HG03039 (cell line): Measurements from ENCODE around the gene CHID1.

ENCODE experiments used
- ATAC-seq: cut with Tn5 transposase; IDR thresholded peaks from one replicate; pipeline ENCODE4 v1.9.1; 2021; ENCODE audit warnings: mild to moderate bottlenecking, moderate library complexity; ENCODE audit not compliant: unreplicated experiment

CHID1 gene

DNA sequence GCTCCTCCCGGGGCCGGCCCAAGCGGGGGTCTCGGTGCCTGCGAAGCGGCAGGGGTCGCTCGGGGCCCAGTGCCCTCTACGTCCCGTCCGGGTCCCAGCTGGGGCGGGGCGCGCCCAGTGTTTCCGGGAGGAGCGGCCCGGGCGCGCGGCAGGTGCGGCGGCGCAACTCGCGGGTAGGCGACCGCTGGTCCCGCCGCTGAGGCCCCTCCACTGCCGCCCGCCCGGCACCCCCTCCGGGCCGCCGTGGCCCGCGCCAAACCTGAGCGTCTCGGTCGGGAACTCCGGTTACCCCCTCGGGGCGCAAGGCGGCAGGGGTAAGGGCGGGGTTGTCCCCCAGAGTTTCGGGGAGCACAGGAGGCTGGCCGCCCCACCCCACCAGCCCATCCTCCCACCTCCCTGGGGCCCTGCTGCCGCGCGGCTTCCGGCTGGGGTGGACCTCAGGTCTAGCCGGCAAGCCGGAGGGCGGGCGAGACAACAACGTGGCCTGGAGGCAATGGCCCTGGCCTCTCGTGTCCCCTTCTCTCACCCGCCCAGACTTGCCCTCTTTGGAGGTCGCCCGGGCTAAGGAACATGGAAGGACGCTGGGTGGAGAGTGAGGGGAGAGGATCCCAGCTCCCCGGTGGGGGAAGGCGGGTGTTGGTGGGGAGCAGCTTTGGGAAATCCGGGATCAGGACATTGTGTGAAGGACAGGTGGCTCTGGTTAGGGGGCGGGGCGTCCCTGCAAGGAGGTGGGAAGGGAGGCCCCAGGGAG lies 83.3 kb downstream of the CHID1 start:
- ATAC-seq = no peak

DNA sequence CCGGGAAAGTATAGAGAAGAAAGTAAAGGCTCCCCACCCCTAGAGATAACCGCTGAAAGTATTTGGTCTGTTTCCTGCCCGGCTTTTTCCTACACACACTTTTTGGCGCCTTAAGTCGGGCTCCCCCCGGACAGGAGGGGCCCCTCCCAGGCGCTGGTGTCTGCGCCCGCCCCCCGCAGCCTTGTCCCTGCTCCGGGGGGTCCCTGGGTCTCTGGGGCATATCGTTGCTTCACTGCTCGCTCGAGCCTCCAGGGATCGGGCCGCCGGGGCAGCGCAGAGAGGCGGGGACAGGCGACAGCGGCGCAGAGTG lies 83.8 kb downstream of the CHID1 start:
- no peak for ATAC-seq

DNA sequence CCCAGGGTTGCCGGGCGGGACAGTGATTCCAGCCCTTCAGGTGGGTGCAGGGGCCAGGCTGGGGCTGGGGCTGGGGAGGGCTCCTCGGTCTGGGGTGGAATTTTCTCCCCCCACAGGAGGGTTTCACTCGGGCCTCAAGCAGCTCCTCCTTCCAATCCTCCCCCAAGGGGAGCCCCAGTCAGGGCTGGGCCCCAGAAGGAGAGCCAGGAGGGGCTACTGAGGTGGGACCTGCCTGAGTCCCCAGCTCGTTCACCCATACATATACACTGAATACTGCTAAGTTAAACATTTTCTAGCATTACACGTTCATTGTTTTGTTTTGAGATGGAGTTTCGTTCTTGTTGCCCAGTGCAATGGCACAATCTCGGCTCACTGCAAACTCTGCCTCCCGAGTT lies 84.4 kb downstream of the CHID1 start:
- ATAC-seq = no peak

DNA sequence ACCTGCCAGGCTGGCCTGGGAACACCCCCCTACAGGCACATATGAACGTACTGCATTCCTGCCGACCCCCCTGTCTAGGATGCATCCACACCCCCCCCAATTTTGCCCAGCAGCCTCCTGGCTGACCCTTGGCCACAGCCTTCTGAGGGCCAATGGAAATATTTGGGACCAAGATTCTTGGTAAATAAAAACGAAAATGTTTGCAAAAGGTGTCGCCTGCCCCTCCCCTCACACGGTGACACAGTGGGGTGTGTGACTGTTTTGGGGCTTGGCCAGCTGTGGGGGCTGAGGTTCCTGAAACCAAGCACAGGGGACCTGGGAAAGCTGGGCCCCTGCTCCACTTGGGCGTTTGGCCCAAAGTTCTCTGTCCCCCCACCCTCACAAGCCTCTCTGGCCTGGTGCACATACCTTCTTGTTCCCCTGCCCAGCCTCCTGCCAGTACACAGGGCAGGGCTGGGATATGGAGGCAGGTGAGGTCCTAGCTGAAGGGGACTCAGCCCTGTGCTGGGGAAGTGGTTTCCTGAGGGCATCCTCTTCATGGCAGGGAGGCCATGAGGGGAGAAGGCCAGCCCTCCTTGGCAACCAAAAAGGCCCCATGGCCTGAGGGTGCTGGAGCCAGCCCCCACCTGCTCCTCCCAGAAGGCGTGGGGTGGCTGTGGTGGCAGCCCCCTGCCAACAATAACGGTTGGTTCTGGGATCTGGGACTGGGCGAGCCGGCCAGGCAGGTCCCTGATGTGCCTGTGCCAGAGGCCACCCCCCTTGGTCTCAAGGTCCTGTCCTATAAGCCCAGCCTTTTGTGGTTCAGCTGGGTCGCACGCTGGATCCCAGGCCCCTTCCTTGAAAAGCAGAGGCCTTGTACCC lies 85.0 kb downstream of the CHID1 start:
- no peak for ATAC-seq

DNA sequence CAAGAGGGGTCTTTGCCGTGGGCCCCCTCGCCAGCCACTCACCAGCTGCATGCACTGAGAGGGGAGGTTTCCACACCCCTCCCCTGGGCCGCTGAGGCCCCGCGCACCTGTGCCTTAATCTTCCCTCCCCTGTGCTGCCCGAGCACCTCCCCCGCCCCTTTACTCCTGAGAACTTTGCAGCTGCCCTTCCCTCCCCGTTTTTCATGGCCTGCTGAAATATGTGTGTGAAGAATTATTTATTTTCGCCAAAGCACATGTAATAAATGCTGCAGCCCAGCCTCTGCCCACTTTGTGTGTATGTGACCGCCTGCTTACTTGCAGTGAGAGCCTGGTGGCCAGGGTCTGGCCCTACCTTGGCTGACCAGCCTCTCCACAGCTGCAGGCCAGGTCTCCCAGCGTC lies 85.7 kb downstream of the CHID1 start:
- no peak for ATAC-seq

DNA sequence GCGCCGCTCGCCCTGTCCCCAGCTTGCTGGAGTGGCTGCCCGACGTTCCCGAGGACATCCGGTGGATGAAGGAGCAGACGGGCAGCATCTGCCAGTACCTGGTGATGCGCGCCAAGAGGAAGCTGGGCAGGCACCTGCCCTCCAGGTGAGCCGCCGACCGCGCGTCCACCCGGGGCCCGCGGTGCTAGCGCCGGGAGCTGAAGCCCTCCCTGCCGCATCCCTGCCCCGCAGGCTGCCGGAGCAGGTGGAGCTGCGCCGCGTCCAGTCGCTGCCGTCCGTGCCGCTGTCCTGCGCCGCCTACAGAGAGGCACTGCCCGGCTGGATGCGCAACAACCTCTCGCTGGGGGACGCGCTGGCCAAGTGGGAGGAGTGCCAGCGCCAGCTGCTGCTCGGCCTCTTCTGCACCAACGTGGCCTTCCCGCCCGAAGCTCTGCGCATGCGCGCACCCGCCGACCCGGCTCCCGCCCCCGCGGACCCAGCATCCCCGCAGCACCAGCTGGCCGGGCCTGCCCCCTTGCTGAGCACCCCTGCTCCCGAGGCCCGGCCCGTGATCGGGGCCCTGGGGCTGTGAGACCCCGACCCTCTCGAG lies 86.2 kb downstream of the CHID1 start:
- ATAC-seq = no peak

DNA sequence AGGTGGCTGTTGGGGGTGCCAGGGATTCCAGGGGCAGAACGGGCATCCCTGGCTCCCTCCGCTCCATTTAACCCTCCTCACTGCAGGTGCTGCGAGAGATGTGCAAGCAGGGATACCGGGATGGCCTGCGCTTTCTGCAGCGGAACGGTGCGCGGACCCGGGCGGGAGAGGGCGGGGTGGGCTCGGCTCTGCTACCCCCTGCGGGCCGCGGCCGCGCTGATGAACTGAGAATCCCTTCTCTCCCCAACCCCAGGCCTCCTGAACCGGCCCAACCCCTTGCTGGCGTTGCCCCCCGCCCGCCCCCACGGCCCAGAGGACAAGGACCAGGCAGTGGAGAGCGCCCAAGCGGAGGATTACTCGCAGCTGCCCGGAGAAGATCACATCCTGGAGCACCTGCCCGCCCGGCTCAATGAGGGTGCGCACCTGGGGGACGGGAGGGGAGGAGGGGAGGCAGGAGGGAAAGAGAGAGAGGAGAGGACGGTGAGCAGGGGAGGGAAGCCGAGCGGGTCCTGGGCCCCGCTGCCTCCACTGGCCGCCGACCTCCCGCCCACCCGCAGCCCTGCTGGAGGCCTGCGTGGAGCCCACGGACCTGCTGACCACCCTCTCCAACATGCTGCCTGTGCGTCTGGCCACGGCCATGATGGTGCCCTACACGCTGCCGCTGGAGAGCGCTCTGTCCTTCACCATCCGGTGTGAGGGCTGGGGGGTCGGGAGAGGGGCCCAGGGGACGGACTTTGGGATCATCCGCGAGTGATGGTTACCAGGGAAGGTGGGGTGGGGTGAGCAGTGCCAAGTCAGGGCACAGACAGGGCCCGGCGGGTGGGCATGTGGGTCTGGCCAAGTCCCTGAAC lies 86.9 kb downstream of the CHID1 start:
- ATAC-seq = no peak

DNA sequence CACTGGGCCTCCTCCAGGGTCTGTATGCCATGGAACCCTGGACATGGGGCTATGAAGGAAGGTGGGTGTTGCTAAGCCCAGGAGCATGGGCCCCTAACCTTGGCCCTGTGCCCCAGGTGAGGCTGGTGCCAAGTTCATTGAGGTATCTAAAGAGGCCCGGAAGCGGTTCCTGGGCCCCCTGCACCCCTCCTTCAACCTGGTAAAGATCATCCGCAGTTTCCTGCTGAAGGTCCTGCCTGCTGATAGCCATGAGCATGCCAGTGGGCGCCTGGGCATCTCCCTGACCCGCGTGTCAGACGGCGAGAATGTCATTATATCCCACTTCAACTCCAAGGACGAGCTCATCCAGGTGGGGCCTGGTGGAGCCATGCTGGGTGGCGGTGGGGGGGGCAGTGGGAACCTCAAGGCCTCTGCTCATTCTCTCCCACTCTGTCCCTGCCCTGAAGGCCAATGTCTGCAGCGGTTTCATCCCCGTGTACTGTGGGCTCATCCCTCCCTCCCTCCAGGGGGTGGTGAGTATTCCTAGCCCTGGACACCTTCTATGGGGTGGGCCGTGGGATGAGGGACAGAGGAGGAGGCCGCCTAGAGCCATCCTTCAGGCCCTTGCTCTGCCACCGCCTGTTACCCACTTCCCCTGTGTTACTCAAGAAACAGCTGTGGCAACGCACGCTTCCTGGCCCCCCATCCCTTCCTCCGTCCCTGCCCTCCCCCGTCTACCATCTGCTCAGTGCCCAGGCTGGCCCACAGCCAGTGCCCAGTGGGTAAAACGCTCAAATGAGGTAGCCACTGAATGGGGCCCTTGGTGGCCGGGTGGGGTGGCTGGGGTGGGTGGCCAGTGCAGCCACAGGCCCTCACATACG lies 88.9 kb downstream of the CHID1 start:
- ATAC-seq = no peak

DNA sequence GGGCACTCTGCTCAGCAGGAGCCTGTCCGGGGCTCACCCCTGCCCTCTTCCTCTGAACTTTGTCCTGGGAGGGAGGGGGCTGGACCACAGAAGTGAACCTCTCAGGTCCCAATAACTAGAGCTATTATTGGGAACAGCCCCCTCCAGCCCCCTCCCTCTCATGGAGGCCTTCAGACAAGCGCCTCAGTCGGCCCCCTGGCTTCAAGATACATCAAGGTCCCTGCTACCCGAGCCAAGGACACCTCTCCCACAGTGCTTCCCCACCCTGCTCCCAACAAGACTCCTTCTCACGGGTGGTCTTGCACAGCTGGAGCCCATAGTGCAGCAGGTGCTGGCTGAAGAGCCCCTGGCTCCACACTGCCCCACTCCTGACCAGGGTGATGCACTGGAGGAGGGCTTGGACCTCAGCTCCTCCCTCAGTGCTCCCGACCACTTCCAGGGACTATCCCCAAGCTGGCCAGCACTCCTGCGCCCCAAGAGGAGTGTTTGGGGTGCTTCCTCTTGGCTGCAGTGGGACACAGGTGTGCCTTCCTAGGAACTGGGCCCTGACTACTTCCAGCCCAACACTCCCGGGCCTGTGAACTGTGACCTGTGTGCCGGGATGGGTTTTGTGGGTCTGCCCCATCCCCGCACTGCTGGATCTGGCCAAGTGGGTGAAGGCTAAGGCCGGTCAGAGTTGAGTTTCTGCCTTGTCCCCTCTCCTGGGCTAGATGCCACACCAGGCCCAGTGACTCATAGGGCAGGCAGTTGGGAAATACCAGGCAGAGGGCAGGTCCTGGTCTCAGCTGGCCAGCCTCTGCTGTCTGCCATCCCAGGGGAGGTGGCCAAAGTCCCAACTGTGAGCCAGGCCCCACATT lies 89.7 kb downstream of the CHID1 start:
- ATAC-seq = no peak

DNA sequence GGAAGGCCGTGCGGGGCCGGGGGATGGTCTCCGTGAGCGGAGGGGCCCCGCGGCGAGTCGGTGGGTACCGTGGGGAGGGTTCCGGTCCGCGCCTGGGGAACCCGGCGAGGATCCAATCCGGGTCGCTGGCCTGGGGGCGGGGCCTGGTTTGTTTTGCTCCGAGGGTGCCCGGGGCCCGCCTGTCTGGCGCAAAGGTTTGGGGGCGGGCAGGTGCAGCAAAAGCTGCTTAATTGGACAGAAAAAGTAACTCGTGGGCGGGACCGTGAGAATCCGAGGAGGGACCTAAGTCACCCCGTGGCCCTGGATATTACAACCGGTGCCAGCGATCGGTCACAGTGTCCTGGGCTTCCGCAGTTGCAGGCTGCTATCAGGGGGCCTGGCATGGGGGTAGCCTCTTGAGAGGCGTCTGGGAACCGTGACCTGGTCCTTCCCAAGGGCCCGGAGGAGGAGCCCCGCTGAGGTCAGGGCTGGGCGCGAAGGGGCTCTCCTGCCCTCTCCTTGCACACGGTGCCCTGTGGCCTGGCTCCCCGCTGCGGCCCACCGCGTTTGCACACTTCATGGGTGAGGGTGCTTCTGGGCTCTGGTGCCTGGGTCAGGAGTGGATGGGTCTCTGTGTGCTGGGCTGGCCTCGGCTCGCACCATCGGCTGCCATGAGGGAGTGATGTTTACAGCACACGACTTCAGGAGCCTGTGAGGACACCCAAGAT lies 90.5 kb downstream of the CHID1 start:
- peak; percentile 49 for ATAC-seq

DNA sequence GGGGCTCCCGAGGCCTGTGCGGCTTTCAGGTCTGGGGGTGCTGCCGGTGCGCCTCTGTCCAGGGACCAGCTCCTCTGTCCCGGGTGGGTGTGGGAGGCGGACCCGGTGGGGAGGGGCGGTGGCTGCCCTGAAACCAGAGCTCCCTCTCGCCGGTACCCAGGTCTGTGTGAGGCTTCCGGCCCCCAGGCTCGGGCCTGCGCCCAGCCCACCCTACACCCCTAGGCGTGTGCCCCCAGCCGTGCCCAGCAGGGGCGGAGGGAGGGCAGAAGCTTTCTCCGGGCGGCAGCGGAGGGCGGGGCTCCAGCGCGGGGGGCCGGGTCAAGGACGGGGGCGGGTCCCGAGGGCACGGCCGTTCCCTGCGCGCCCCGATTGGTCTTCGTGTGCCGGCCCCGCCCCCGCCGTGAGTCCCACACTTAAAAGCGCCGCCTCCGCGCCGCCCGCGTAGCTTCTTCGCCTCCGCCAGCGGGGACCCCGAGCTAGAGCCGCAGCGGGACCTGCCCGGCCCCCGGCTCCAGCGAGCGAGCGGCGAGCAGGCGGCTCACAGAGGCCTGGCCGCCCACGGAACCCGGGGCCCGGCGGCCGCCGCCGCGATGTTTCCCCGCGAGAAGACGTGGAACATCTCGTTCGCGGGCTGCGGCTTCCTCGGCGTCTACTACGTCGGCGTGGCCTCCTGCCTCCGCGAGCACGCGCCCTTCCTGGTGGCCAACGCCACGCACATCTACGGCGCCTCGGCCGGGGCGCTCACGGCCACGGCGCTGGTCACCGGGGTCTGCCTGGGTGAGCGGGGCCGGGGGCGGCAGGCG lies 91.3 kb downstream of the CHID1 start:
- ATAC-seq = peak; percentile 57

DNA sequence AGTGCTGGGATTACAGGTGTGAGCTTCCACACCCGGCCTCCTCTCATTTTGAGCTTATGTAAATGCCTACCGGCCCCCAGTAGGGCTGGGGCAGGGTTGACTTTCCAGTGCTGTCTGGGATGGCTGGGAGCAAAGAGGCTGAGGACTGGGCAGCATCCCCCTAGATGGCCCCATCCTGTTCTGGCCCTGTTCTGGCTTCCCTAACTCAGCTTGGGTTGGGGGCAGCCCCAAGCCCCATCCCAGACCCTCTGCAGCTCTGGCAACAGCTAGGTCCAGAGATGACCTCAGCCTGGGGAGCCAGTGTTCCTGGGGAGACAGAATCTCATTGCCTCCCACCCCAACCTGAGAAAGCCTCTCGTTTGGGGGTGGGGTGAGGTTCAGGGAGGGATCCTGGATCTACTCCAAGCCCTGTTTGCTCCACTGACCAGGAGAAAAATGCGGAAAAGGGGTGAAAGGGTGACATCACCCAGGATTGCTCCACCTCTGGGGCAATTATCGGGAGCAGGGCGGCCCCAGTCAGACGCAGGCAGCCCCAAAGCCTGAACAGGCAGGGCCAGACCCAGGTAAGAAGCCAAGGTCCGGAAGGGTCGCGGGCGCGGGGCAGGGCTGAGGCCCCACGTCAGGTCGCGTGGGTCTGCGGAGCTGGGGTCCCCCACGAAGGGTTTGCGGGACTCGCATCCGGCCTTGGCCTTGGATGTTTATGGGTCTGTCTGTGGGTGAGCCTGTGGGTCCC lies 92.0 kb downstream of the CHID1 start, which contains the start of gene PNPLA2:
Gene PNPLA2 (plus strand): TSS at position 519 of the 733 bp plus-strand sequence. CDS start 805 bp downstream, outside the sequence.
- ATAC-seq = no peak
